H1 (cell line): ENCODE data around the gene ATG5. TPM values are rescaled to one million over a fixed set of nuclear protein-coding genes. Genes with fewer than 3 reads are reported as not detected.

Experiments
- CTCF ChIA-PET: fragments of 300-600 bp; sonication (Branson Sonifier 250); formaldehyde crosslinking; loops from one replicate; lab custom pipeline; 2021; ENCODE audit not compliant: partially characterized antibody; lab: Charles Lee
- POLR2A ChIA-PET: fragments of 300-600 bp; sonication (Branson Sonifier 250); formaldehyde crosslinking; loops from one replicate; lab custom pipeline; 2021; ENCODE audit warnings: inconsistent platforms; ENCODE audit not compliant: partially characterized antibody; lab: Charles Lee
- DNase-seq, 2 experiments: peaks; one replicate each; pipeline versions ENCODE4 v3.0.0 to v3.0.0-alpha.2; 2010 to 2022; ENCODE audit warnings: low spot score in 2 of 2, low read depth in 1 of 2, mixed read lengths in 1 of 2
- FAIRE-seq: peaks from 2 replicates; lab custom pipeline; 2011; peaks lifted over from hg19 to GRCh38; lab: Jason Lieb, UNC
- H2AFZ ChIP-seq: 2 replicates; pipeline ENCODE4 v1.8.1; 2012; ENCODE audit warnings: low read length, inconsistent platforms
- H2AK5ac ChIP-seq: 2 replicates; pipeline ENCODE4 v1.6.1; 2013; ENCODE audit warnings: low read depth, low read length
- H2BK120ac ChIP-seq: replicated peaks from 2 replicates; pipeline ENCODE3; 2013; ENCODE audit warnings: low read depth, low read length, inconsistent platforms
- H2BK12ac ChIP-seq: 2 replicates; pipeline ENCODE4 v1.6.1; 2013; ENCODE audit warnings: low read depth, low read length
- H2BK15ac ChIP-seq: 2 replicates; pipeline ENCODE4 v1.6.1; 2013; ENCODE audit warnings: low read length
- H2BK20ac ChIP-seq: 2 replicates; pipeline ENCODE4 v1.6.1; 2013; ENCODE audit warnings: low read length
- H2BK5ac ChIP-seq: 2 replicates; pipeline ENCODE4 v1.6.1; 2013; ENCODE audit warnings: low read depth, low read length
- H3K14ac ChIP-seq: 2 replicates; pipeline ENCODE4 v1.6.1; 2013; ENCODE audit warnings: inconsistent platforms; ENCODE audit not compliant: insufficient read length
- H3K18ac ChIP-seq: 2 replicates; pipeline ENCODE4 v1.6.1; 2013; ENCODE audit warnings: low read length; ENCODE audit errors: extremely low read depth
- H3K23ac ChIP-seq: 2 replicates; pipeline ENCODE4 v1.6.1; 2013; ENCODE audit warnings: inconsistent platforms; ENCODE audit not compliant: insufficient read length
- H3K23me2 ChIP-seq: 2 replicates; pipeline ENCODE4 v1.6.1; 2013; ENCODE audit warnings: low read depth, low read length
- H3K27ac ChIP-seq: 2 replicates; pipeline ENCODE4 v1.6.1; 2011; ENCODE audit warnings: low read depth, low read length, inconsistent platforms
- H3K27me3 ChIP-seq, 4 experiments: replicated peaks in 1 of 4; 1 replicate in 1 of 4; 2 replicates in 3 of 4; pipeline versions ENCODE4 v1.6.1 to v1.8.1; 2011 to 2013; ENCODE audit warnings: low read length in 3 of 4, mild to moderate bottlenecking in 3 of 4, inconsistent platforms in 2 of 4, mixed read lengths in 2 of 4, moderate library complexity in 1 of 4; ENCODE audit not compliant: control insufficient read depth in 3 of 4, insufficient read depth in 3 of 4; ENCODE audit errors: extremely low read depth in 1 of 4
- H3K36me3 ChIP-seq, 4 experiments: 2 replicates each; pipeline versions ENCODE4 v1.6.1 to v1.8.1; 2011 to 2013; ENCODE audit warnings: mild to moderate bottlenecking in 4 of 4, low read length in 3 of 4, moderate library complexity in 2 of 4, control low read depth in 1 of 4, inconsistent platforms in 1 of 4; ENCODE audit not compliant: insufficient read depth in 4 of 4, control insufficient read depth in 2 of 4
- H3K4ac ChIP-seq: replicated peaks from 2 replicates; pipeline ENCODE3; 2013; ENCODE audit warnings: low read length, low read depth, mixed read lengths, inconsistent platforms; ENCODE audit not compliant: insufficient read length
- H3K4me1 ChIP-seq, 4 experiments: replicated peaks in 1 of 4; 1 replicate in 1 of 4; 2 replicates in 3 of 4; pipeline versions ENCODE4 v1.6.1 to v1.8.1; 2011 to 2013; ENCODE audit warnings: low read length in 3 of 4, inconsistent platforms in 2 of 4, mixed read lengths in 1 of 4; ENCODE audit not compliant: insufficient read depth in 4 of 4, control insufficient read depth in 3 of 4
- H3K4me2 ChIP-seq, 2 experiments: 2 replicates each; pipeline versions ENCODE4 v1.6.1 to v1.8.1; 2011 to 2013; ENCODE audit warnings: low read depth in 2 of 2, low read length in 2 of 2, control low read depth in 1 of 2, inconsistent platforms in 1 of 2, mild to moderate bottlenecking in 1 of 2; ENCODE audit not compliant: insufficient read depth in 1 of 2
- H3K4me3 ChIP-seq, 4 experiments: fragments of 200-600, 300-600 bp in 1 of 4; sonication (generic), shearing (Covaris generic), sonication (Bioruptor Twin) in 1 of 4; 2 replicates each; pipeline versions ENCODE4 v1.5.1 to v1.8.1; 2011 to 2016; ENCODE audit warnings: low read length in 4 of 4, low read depth in 3 of 4, control low read depth in 2 of 4, inconsistent platforms in 2 of 4, mild to moderate bottlenecking in 2 of 4, mixed read lengths in 1 of 4, moderate library complexity in 1 of 4; ENCODE audit not compliant: insufficient read depth in 2 of 4; ENCODE audit errors: extremely low read depth in 1 of 4
- H3K56ac ChIP-seq: replicated peaks from 2 replicates; pipeline ENCODE3; 2013; ENCODE audit warnings: low read depth, mild to moderate bottlenecking, mixed read lengths, low read length, inconsistent platforms; ENCODE audit not compliant: insufficient read length
- H3K79me1 ChIP-seq: 2 replicates; pipeline ENCODE4 v1.6.1; 2013; ENCODE audit warnings: low read depth, low read length, control low read depth
- H3K79me2 ChIP-seq, 2 experiments: 2 replicates each; pipeline versions ENCODE4 v1.6.1 to v1.8.1; 2012 to 2013; ENCODE audit warnings: low read length in 2 of 2, mild to moderate bottlenecking in 2 of 2, inconsistent platforms in 1 of 2; ENCODE audit not compliant: insufficient read depth in 2 of 2, control insufficient read depth in 1 of 2
- H3K9ac ChIP-seq, 4 experiments: replicated peaks in 1 of 4; 1 replicate in 1 of 4; 2 replicates in 3 of 4; pipeline versions ENCODE4 v1.6.1 to v1.8.1; 2011 to 2013; ENCODE audit warnings: low read depth in 3 of 4, low read length in 3 of 4, control low read depth in 2 of 4, mild to moderate bottlenecking in 2 of 4, moderate library complexity in 2 of 4, inconsistent platforms in 1 of 4; ENCODE audit errors: extremely low read depth in 1 of 4
- H3K9me3 ChIP-seq, 2 experiments: 2 replicates each; pipeline versions ENCODE4 v1.6.1 to v1.8.1; 2012 to 2013; ENCODE audit warnings: mild to moderate bottlenecking in 2 of 2, moderate library complexity in 2 of 2, control low read depth in 1 of 2, inconsistent platforms in 1 of 2, low read depth in 1 of 2, low read length in 1 of 2, mixed read lengths in 1 of 2; ENCODE audit not compliant: insufficient read depth in 2 of 2
- H4K20me1 ChIP-seq, 2 experiments: replicated peaks in 1 of 2; 2 replicates each; pipeline versions ENCODE3 to v1.8.1; 2011 to 2013; ENCODE audit warnings: inconsistent platforms in 2 of 2, low read length in 2 of 2, mild to moderate bottlenecking in 1 of 2; ENCODE audit not compliant: insufficient read depth in 2 of 2, control insufficient read depth in 1 of 2
- H4K5ac ChIP-seq: 2 replicates; pipeline ENCODE4 v1.6.1; 2013; ENCODE audit warnings: low read length, low read depth, mixed read lengths, inconsistent platforms; ENCODE audit not compliant: insufficient read length
- H4K8ac ChIP-seq: 2 replicates; pipeline ENCODE4 v1.8.0; 2013; ENCODE audit warnings: mild to moderate bottlenecking, moderate library complexity, low read length, inconsistent platforms; ENCODE audit not compliant: insufficient read depth; ENCODE audit errors: extremely low read depth
- H4K91ac ChIP-seq: replicated peaks from 2 replicates; pipeline ENCODE3; 2013; ENCODE audit warnings: low read length, mixed read lengths, inconsistent platforms; ENCODE audit not compliant: insufficient read length
- CREB1 ChIP-seq: IDR thresholded peaks from 2 replicates; pipeline ENCODE4 v1.6.1; 2012; ENCODE audit warnings: inconsistent platforms
- POLR2A ChIP-seq, 2 experiments: IDR thresholded peaks; 1 replicate in 1 of 2; 2 replicates in 1 of 2; pipeline ENCODE4 v1.6.1; 2011; ENCODE audit warnings: low read depth in 2 of 2, low read length in 2 of 2, mild to moderate bottlenecking in 2 of 2; ENCODE audit errors: control extremely low read depth in 1 of 2
- TCF12 ChIP-seq: IDR thresholded peaks from 2 replicates; pipeline ENCODE4 v1.6.1; 2011; ENCODE audit warnings: low read depth, mild to moderate bottlenecking, low read length
- WGBS, 2 experiments: shearing (Covaris generic) in 1 of 2; methylation state at CpG; one replicate each; pipeline versions ENCODE4 v1.1.6 to v1.1.7; 2013 to 2015; ENCODE audit warnings: low lambda C conversion rate in 2 of 2, mixed read lengths in 2 of 2, inconsistent platforms in 1 of 2, low coverage in 1 of 2, missing lambda C conversion rate in 1 of 2; ENCODE audit not compliant: insufficient replicate concordance in 2 of 2, insufficient coverage in 1 of 2, insufficient read length in 1 of 2; ENCODE audit errors: extremely low coverage in 1 of 2, missing lambda C conversion rate in 1 of 2; 5-methylcytosine and 5-hydroxymethylcytosine counted together
- polyA plus RNA-seq, 7 experiments: library from polyadenylated mRNA; depleted of rRNA in 3 of 7; stranded (reverse) in 5 of 7; unstranded in 2 of 7; fragments of >200 nt in 5 of 7; fragments of 200-250 nt in 2 of 7; gene quantifications; 1 replicate in 5 of 7; 2 replicates in 1 of 7; 4 replicates in 1 of 7; pipeline versions ENCODE4 v1.2.1 to v1.2.3, GENCODE V29; 2011 to 2013; ENCODE audit warnings: missing spikeins in 2 of 7, mixed read lengths in 2 of 7
- total RNA-seq: library from RNA; stranded (reverse); fragmentation: NEBNext Ultra II Directional; extraction: Animal tissue kit (Norgen Biotek cat#: 25700); gene quantifications from 2 replicates; pipeline ENCODE4 v1.2.1, GENCODE V29; 2021
- TF ChIP-seq, protein P1 (sequence below): IDR thresholded peaks from 2 replicates; pipeline ENCODE4 v1.6.1; 2011; ENCODE audit warnings: low read length, improper control_type of control experiment

Gene ATG5
- total and polyA plus RNA-seq, 2 of the 8 experiments (the other 6 are each of a cell fraction or from before 2014, with no cell fraction given), result 18.2 to 39.0 TPM

DNA sequence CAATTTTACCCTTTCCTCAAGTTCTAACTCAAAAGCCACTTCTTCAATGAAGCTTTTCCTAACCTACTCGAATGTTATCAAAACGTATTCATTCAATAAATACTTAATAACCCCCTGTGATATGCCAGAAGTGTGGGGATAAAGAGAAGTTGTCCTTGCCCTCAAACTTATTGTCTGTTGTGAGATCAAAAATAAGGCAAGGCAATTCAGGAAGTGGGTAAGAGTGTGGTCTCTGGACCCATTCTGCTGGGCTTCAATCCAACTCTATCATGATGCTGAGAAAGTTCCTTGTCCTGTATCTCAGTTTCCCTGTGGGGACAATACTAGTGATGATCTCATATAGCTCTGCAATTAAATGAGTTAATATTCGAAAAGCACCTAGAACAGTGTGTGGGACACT lies 146.7 kb downstream of the ATG5 start:
- FAIRE-seq, result no peak

More for the DNA sequence above, 146.7 kb downstream of the ATG5 start:
- H3K27me3 ChIP-seq, result no peaks in the 10 kb centered on the region
- no peak overlapping the region for H2BK20ac ChIP-seq
- H3K14ac ChIP-seq, result no peak overlapping the region
- H3K4me3 ChIP-seq, result no peak overlapping the region
- ChIA-PET POLR2A (no interaction called here), CTCF (interaction anchor here (0.7 to 2.5 kb wide), 6 partner anchors 16 to 143 kb away, joined by 3 to 11 read pairs (median 3); no protein-coding TSS in a partner anchor)
- no peak overlapping the region for H3K23ac ChIP-seq
- H4K91ac ChIP-seq, result no peak overlapping the region
- no peak overlapping the region for H2AK5ac ChIP-seq
- no peak overlapping the region for H3K27ac ChIP-seq
- H3K36me3 ChIP-seq, result no peaks in the 10 kb centered on the region
- TF ChIP-seq POLR2A (IDR thresholded peaks at IDR 0.05; ENCODE audit: control extremely low read depth in 1 of 2, low read depth in 2 of 2, low read length in 2 of 2) (no peak), CREB1 (no peak), TCF12 (no peak)
- TF ChIP-seq, protein P1, sequence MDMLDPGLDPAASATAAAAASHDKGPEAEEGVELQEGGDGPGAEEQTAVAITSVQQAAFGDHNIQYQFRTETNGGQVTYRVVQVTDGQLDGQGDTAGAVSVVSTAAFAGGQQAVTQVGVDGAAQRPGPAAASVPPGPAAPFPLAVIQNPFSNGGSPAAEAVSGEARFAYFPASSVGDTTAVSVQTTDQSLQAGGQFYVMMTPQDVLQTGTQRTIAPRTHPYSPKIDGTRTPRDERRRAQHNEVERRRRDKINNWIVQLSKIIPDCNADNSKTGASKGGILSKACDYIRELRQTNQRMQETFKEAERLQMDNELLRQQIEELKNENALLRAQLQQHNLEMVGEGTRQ, result no peak
- H4K8ac ChIP-seq, result no peak overlapping the region
- no peaks in the 10 kb centered on the region for H3K79me1 ChIP-seq
- H3K79me2 ChIP-seq, result no peaks in the 10 kb centered on the region
- H3K9ac ChIP-seq, result no peak overlapping the region
- 82 to 100% methylated on average over 1 to 3 of the region's 3 CpGs for WGBS, 2 experiments
- no peak overlapping the region for H2BK120ac ChIP-seq
- H2BK12ac ChIP-seq, result no peak overlapping the region
- no peak overlapping the region for H3K56ac ChIP-seq
- DNase-seq, result no peak
- H2AFZ ChIP-seq, result no peak overlapping the region
- no peaks in the 10 kb centered on the region for H3K9me3 ChIP-seq
- no peak overlapping the region for H3K4ac ChIP-seq
- H3K18ac ChIP-seq, result no peak overlapping the region
- H4K5ac ChIP-seq, result no peak overlapping the region
- no peaks in the 10 kb centered on the region for H3K23me2 ChIP-seq
- H2BK15ac ChIP-seq, result no peak overlapping the region
- no peak overlapping the region for H2BK5ac ChIP-seq
- no peaks in the 10 kb centered on the region for H4K20me1 ChIP-seq
- no peak overlapping the region for H3K4me2 ChIP-seq
- no peaks in the 10 kb centered on the region; a peak in 1 of 7 replicates for H3K4me1 ChIP-seq
